Caco-2 (cell line): Measurements from ENCODE around the gene TENM4. TPM values are rescaled to one million over a fixed set of nuclear protein-coding genes. Genes with fewer than 3 reads are reported as not detected.

Experiments
- BruUV-seq: library from RNA; stranded (reverse); fragments of 400-500 nt; replicated peaks from 2 replicates; lab custom pipeline; 2021; lab: Mats Ljungman, UMichigan
- CTCF ChIA-PET: fragments of 300-600 bp; sonication (Branson Sonifier 250); formaldehyde crosslinking; loops from one replicate; lab custom pipeline; 2022; ENCODE audit warnings: antibody characterized with exemption; lab: Charles Lee
- POLR2A ChIA-PET: fragments of 300-600 bp; sonication (Branson Sonifier 250); formaldehyde crosslinking; loops from one replicate; lab custom pipeline; 2022; ENCODE audit warnings: antibody characterized with exemption; lab: Charles Lee
- DNase-seq, 2 experiments: peaks; one replicate each; pipeline versions ENCODE4 v3.0.0 to v3.0.0-alpha.2; 2020 to 2022
- H3K27me3 ChIP-seq: replicated peaks from 2 replicates; pipeline ENCODE4 v1.6.0; 2011; ENCODE audit warnings: low read length; ENCODE audit not compliant: control insufficient read depth, insufficient read depth
- H3K36me3 ChIP-seq: 2 replicates; pipeline ENCODE4 v1.5.1; 2011; ENCODE audit warnings: low read length; ENCODE audit not compliant: control insufficient read depth, insufficient read depth
- H3K4me1 ChIP-seq: fragments of 250-450 bp; sonication (Bioruptor Pico); 2 replicates; pipeline ENCODE4 v1.5.1; 2020; ENCODE audit warnings: mild to moderate bottlenecking
- H3K4me3 ChIP-seq: 2 replicates; pipeline ENCODE4 v1.5.1; 2011; ENCODE audit warnings: low read depth, mild to moderate bottlenecking, control low read depth, low read length
- H3K9me3 ChIP-seq: fragments of 250-450 bp; sonication (Bioruptor Pico); 2 replicates; pipeline ENCODE4 v1.5.1; 2020; ENCODE audit warnings: mild to moderate bottlenecking, moderate library complexity
- H3K27ac Mint-ChIP-seq: one replicate; pipeline ENCODE4 v1.8.0; 2022; ENCODE audit warnings: mixed read lengths; ENCODE audit not compliant: unreplicated experiment
- H3K27me3 Mint-ChIP-seq: one replicate; pipeline ENCODE4 v1.8.0; 2022; ENCODE audit warnings: mixed read lengths; ENCODE audit not compliant: insufficient read depth, unreplicated experiment
- H3K36me3 Mint-ChIP-seq: one replicate; pipeline ENCODE4 v1.8.0; 2022; ENCODE audit warnings: mild to moderate bottlenecking, mixed read lengths; ENCODE audit not compliant: insufficient read depth, unreplicated experiment
- H3K4me1 Mint-ChIP-seq: one replicate; pipeline ENCODE4 v1.8.0; 2022; ENCODE audit warnings: low read depth, mixed read lengths; ENCODE audit not compliant: unreplicated experiment
- H3K4me3 Mint-ChIP-seq: one replicate; pipeline ENCODE4 v1.8.0; 2022; ENCODE audit warnings: mild to moderate bottlenecking, moderate library complexity, mixed read lengths; ENCODE audit not compliant: unreplicated experiment
- H3K9me3 Mint-ChIP-seq: one replicate; pipeline ENCODE4 v1.8.0; 2022; ENCODE audit warnings: mixed read lengths; ENCODE audit not compliant: unreplicated experiment
- intact Hi-C: fragments of 100-400 bp; cut with micrococcal nuclease; formaldehyde crosslinking; loops from one replicate; pipeline ENCODE4 v1.10.0; 2022; ENCODE audit not compliant: unreplicated experiment
- total RNA-seq: library from RNA; stranded (reverse); gene quantifications from 2 replicates; pipeline ENCODE4 v1.2.3, GENCODE V29; 2022
- TF ChIP-seq, protein P1 (sequence below), 2 experiments: fragments of 200-600 bp in 1 of 2; IDR thresholded peaks; 1 replicate in 1 of 2; 2 replicates in 1 of 2; pipeline versions ENCODE4 v1.5.1 to v1.8.0; 2011 to 2022; ENCODE audit warnings: antibody characterized with exemption in 1 of 2, control low read depth in 1 of 2, inconsistent platforms in 1 of 2, low read depth in 1 of 2, low read length in 1 of 2, mild to moderate bottlenecking in 1 of 2, moderate library complexity in 1 of 2; ENCODE audit not compliant: insufficient read depth in 1 of 2, severe bottlenecking in 1 of 2, unreplicated experiment in 1 of 2

Gene TENM4
- total RNA-seq, 1 experiment from 2014 or later = 1.1 TPM

DNA sequence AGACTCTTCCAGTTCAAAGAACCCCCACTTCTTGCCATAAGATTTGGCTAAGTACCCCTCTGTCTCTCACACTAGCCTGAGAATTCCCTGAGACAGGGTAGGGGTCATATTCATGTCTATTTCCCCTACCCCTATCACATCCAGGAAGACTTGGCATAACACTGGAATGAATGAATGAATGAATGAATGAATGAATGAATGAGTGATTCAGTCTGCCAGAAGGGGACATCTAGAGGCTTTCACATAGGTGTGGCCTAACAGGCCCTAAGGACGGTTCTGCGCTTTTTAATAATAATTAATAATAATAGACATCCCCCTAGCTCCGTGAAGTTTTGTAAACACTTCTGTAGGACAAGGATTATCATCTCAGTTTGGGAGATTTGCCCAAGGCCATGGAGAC, 415.7 kb downstream of the TENM4 start:
- intact Hi-C loops = no loop called here
- H3K9me3 ChIP-seq = no peaks in the 10 kb centered on the region
- ChIA-PET POLR2A (no interaction called here), CTCF (no interaction called here)
- no peaks in the 10 kb centered on the region for H3K36me3 ChIP-seq
- no peaks in the 10 kb centered on the region for H3K36me3 Mint-ChIP-seq
- peaks cover 8% of the 10 kb centered on the region for H3K4me1 Mint-ChIP-seq
- H3K4me3 ChIP-seq = no peak overlapping the region
- no TSS peak for BruUV-seq
- no peak overlapping the region for H3K27ac Mint-ChIP-seq
- peaks cover 8% of the 10 kb centered on the region for H3K27me3 Mint-ChIP-seq
- no peaks in the 10 kb centered on the region for H3K27me3 ChIP-seq
- TF ChIP-seq, protein P1, sequence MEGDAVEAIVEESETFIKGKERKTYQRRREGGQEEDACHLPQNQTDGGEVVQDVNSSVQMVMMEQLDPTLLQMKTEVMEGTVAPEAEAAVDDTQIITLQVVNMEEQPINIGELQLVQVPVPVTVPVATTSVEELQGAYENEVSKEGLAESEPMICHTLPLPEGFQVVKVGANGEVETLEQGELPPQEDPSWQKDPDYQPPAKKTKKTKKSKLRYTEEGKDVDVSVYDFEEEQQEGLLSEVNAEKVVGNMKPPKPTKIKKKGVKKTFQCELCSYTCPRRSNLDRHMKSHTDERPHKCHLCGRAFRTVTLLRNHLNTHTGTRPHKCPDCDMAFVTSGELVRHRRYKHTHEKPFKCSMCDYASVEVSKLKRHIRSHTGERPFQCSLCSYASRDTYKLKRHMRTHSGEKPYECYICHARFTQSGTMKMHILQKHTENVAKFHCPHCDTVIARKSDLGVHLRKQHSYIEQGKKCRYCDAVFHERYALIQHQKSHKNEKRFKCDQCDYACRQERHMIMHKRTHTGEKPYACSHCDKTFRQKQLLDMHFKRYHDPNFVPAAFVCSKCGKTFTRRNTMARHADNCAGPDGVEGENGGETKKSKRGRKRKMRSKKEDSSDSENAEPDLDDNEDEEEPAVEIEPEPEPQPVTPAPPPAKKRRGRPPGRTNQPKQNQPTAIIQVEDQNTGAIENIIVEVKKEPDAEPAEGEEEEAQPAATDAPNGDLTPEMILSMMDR (IDR thresholded peaks at IDR 0.05; ENCODE audit: insufficient read depth in 1 of 2, low read depth in 1 of 2, low read length in 1 of 2, severe bottlenecking in 1 of 2, unreplicated experiment in 1 of 2) = no peak
- no peaks in the 10 kb centered on the region for H3K9me3 Mint-ChIP-seq
- DNase-seq = no peak
- peaks cover 12% of the 10 kb centered on the region for H3K4me1 ChIP-seq
- no peak overlapping the region for H3K4me3 Mint-ChIP-seq

DNA sequence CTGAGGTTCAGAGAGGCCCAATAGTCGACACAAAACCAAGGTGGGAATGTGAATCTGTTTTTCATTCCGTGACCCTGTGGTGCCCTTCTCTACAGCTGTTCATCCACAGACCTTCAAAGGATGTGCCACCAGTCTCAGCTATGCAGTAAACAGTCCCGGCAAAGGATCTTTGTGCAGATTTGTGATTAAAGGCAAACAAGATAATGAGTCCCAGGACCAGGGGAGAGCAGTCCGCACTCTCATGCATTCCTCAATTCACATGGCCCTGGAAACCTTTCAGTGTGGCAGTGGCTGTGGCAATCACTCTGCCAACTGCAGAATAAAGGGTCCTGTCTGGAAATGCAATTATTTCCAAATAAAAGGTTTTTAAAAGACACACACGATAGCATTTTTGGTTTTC, 418.6 kb downstream of the TENM4 start:
- Mint-ChIP-seq H3K4me3 (no peak overlapping the region), H3K4me1 (peaks cover 8% of the 10 kb centered on the region), H3K36me3 (no peaks in the 10 kb centered on the region), H3K27me3 (peaks cover 13% of the 10 kb centered on the region), H3K27ac (no peak overlapping the region), H3K9me3 (no peaks in the 10 kb centered on the region)
- POLR2A ChIA-PET = no interaction called here
- intact Hi-C loops = no loop called here
- Histone ChIP-seq H3K4me1 (peaks cover 12% of the 10 kb centered on the region), H3K9me3 (no peaks in the 10 kb centered on the region), H3K27me3 (no peaks in the 10 kb centered on the region), H3K4me3 (no peak overlapping the region), H3K36me3 (no peaks in the 10 kb centered on the region)
- DNase-seq = no peak
- TF ChIP-seq, protein P1 (IDR thresholded peaks at IDR 0.05; ENCODE audit: insufficient read depth in 1 of 2, low read depth in 1 of 2, low read length in 1 of 2, severe bottlenecking in 1 of 2, unreplicated experiment in 1 of 2) = no peak
- BruUV-seq = no TSS peak
- CTCF ChIA-PET = no interaction called here

DNA sequence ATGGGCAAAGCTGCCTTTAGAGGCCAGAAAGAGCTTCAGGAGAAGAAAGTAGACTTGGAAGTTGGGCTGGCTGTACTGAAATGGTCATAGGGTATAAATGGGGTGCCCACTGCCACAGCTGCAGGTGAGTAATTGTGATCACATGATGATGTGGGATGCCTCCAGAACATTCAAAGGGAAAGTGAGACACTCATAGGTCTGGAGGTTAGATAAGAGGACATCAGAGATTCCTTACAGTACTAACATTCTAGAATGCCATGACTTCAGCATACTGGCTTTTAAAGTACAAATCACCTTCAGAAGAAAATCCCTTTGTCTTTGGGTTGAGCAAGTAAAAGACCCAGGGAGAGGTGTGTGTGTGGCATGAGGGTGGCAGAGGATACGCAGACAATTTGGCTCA, 419.2 kb downstream of the TENM4 start:
- Mint-ChIP-seq H3K36me3 (no peaks in the 10 kb centered on the region), H3K9me3 (no peaks in the 10 kb centered on the region), H3K4me1 (peaks cover 8% of the 10 kb centered on the region), H3K27ac (no peak overlapping the region), H3K4me3 (no peak overlapping the region), H3K27me3 (peaks cover 14% of the 10 kb centered on the region)
- TF ChIP-seq, protein P1 (IDR thresholded peaks at IDR 0.05; ENCODE audit: insufficient read depth in 1 of 2, low read depth in 1 of 2, low read length in 1 of 2, severe bottlenecking in 1 of 2, unreplicated experiment in 1 of 2) = no peak
- no peaks in the 10 kb centered on the region for H3K36me3 ChIP-seq
- no peaks in the 10 kb centered on the region for H3K9me3 ChIP-seq
- intact Hi-C loops = no loop called here
- H3K4me3 ChIP-seq = no peak overlapping the region
- no TSS peak for BruUV-seq
- H3K4me1 ChIP-seq = peaks cover 12% of the 10 kb centered on the region
- H3K27me3 ChIP-seq = no peaks in the 10 kb centered on the region
- DNase-seq = no peak
- CTCF ChIA-PET = no interaction called here
- POLR2A ChIA-PET = no interaction called here
